ENCODE data around the gene TCF3. TPM values are rescaled to one million over a fixed set of nuclear protein-coding genes. Genes with fewer than 3 reads are reported as not detected.

The TCF3 gene
- total RNA-seq, 4 donors from 2014 or later, result 61.0 to 105 (median 69.0) TPM

GRCh38 chr19:1634242-1634937 lies 18.0 kb downstream of the TCF3 start:
- TF ChIP-seq POLR2A (IDR thresholded peaks at IDR 0.05) (no peak), CTCF (IDR thresholded peaks at IDR 0.05) (no peak)
- DNase-seq (ENCODE audit: low spot score in 2 of 2), result no peak
- H3K4me3 ChIP-seq (ENCODE audit: low read depth, poor library complexity, severe bottlenecking), result no peak overlapping the region
- WGBS, 2 donors, result 94 to 95% methylated on average over 18 to 19 of the region's 19 CpGs
- intact Hi-C loops (cut with DNase I; ENCODE audit: low total_unique reads), result no loop called here

- intact Hi-C loops (cut with DNase I; ENCODE audit: low total_unique reads), result no loop called here
- 82 to 84% methylated on average over 11 of the region's 11 CpGs for WGBS, 2 donors
Measured at GRCh38 chr19:1633269-1633826, 19.1 kb downstream of the TCF3 start.

GRCh38 chr19:1632462-1633268 lies 19.8 kb downstream of the TCF3 start:
- TF ChIP-seq CTCF (IDR thresholded peaks at IDR 0.05), result no peak
- no peak for TF ChIP-seq POLR2A (IDR thresholded peaks at IDR 0.05)
- intact Hi-C loops (cut with DNase I; ENCODE audit: low total_unique reads), result no loop called here
- H3K4me3 ChIP-seq (ENCODE audit: low read depth, poor library complexity, severe bottlenecking), result no peak overlapping the region
- 84 to 87% methylated on average over 15 to 26 of the region's 26 CpGs for WGBS, 2 donors
- DNase-seq (ENCODE audit: low spot score in 2 of 2), result no peak

More at GRCh38 chr19:1633269-1633826, 19.1 kb downstream of the TCF3 start:
- no peak overlapping the region for H3K4me3 ChIP-seq (ENCODE audit: low read depth, poor library complexity, severe bottlenecking)
- no peak for TF ChIP-seq POLR2A (IDR thresholded peaks at IDR 0.05)
- TF ChIP-seq CTCF (IDR thresholded peaks at IDR 0.05), result no peak
- DNase-seq (ENCODE audit: low spot score in 2 of 2), result no peak

GRCh38 chr19:1631557-1632100 lies 20.8 kb downstream of the TCF3 start:
- no peak for DNase-seq (ENCODE audit: low spot score in 2 of 2)
- WGBS, 2 donors, result 91 to 93% methylated on average over 31 of the region's 31 CpGs
- no peak overlapping the region for H3K4me3 ChIP-seq (ENCODE audit: low read depth, poor library complexity, severe bottlenecking)
- TF ChIP-seq POLR2A (IDR thresholded peaks at IDR 0.05) (no peak), CTCF (IDR thresholded peaks at IDR 0.05) (no peak)
- intact Hi-C loops (cut with DNase I; ENCODE audit: low total_unique reads), result no loop called here

- no peak for DNase-seq (ENCODE audit: low spot score in 2 of 2)
- intact Hi-C loops (cut with DNase I; ENCODE audit: low total_unique reads), result no loop called here
- H3K4me3 ChIP-seq (ENCODE audit: low read depth, poor library complexity, severe bottlenecking), result no peak overlapping the region
- WGBS, 2 donors, result 77 to 84% methylated on average over 6 to 8 of the region's 17 CpGs
- TF ChIP-seq POLR2A (IDR thresholded peaks at IDR 0.05) (no peak), CTCF (IDR thresholded peaks at IDR 0.05) (no peak)
Measured at GRCh38 chr19:1630811-1631210, 21.6 kb downstream of the TCF3 start.

Data from lower leg skin (tissue), 4 donors.